ENCODE data around the gene SRL.

SRL gene

GRCh38 chr16:4241258-4241927, 487 bp downstream of the SRL start:
- TF ChIP-seq SNAI2 (CRISPR knock-in tag; IDR thresholded peaks at IDR 0.05) (no peak), POU6F1 (CRISPR knock-in tag; IDR thresholded peaks at IDR 0.05; ENCODE audit: borderline replicate concordance, low read depth) (no peak)
- no peak for ATAC-seq

- ATAC-seq = no peak
- TF ChIP-seq OSR1 (CRISPR knock-in tag; IDR thresholded peaks at IDR 0.05) = no peak
- TF ChIP-seq ZC3H10 (CRISPR knock-in tag; IDR thresholded peaks at IDR 0.05) = no peak
- no peak for TF ChIP-seq CREB5 (CRISPR knock-in tag; IDR thresholded peaks at IDR 0.05; ENCODE audit: low read depth)
- no peak for TF ChIP-seq ISL1 (CRISPR knock-in tag; IDR thresholded peaks at IDR 0.05)
- TF ChIP-seq ARNTL (CRISPR knock-in tag; IDR thresholded peaks at IDR 0.05; ENCODE audit: borderline replicate concordance, low read depth) = no peak
- no peak for TF ChIP-seq PPARA (CRISPR knock-in tag; IDR thresholded peaks at IDR 0.05; ENCODE audit: borderline replicate concordance)
- no peak for TF ChIP-seq RARB (CRISPR knock-in tag; IDR thresholded peaks at IDR 0.05)
- no peak for TF ChIP-seq CSRNP3 (CRISPR knock-in tag; IDR thresholded peaks at IDR 0.05)
- no peak for TF ChIP-seq ZFP3 (CRISPR knock-in tag; IDR thresholded peaks at IDR 0.05)
- TF ChIP-seq ZFP30 (CRISPR knock-in tag; IDR thresholded peaks at IDR 0.05) = no peak
- TF ChIP-seq ZNF565 (CRISPR knock-in tag; conservative IDR thresholded peaks at IDR 0.05; ENCODE audit: low read depth) = no peak
- TF ChIP-seq ZNF70 (CRISPR knock-in tag; IDR thresholded peaks at IDR 0.05) = no peak
Measured at GRCh38 chr16:4240624-4241023, 1.3 kb downstream of the SRL start.

GRCh38 chr16:4239682-4240175, 2.2 kb downstream of the SRL start:
- no peak for ATAC-seq
- TF ChIP-seq TSHZ2 (CRISPR knock-in tag; IDR thresholded peaks at IDR 0.05) = no peak
- no peak for TF ChIP-seq ESRRG (CRISPR knock-in tag; IDR thresholded peaks at IDR 0.05)
- TF ChIP-seq ARNTL (CRISPR knock-in tag; IDR thresholded peaks at IDR 0.05; ENCODE audit: borderline replicate concordance, low read depth) = no peak
- TF ChIP-seq ISL1 (CRISPR knock-in tag; IDR thresholded peaks at IDR 0.05) = no peak
- TF ChIP-seq GLIS3 (CRISPR knock-in tag; IDR thresholded peaks at IDR 0.05) = no peak
- TF ChIP-seq PPARA (CRISPR knock-in tag; IDR thresholded peaks at IDR 0.05; ENCODE audit: borderline replicate concordance) = no peak
- TF ChIP-seq ZFP30 (CRISPR knock-in tag; IDR thresholded peaks at IDR 0.05) = no peak
- no peak for TF ChIP-seq BACH2 (CRISPR knock-in tag; IDR thresholded peaks at IDR 0.05; ENCODE audit: borderline replicate concordance)
- no peak for TF ChIP-seq POU6F1 (CRISPR knock-in tag; IDR thresholded peaks at IDR 0.05; ENCODE audit: borderline replicate concordance, low read depth)
- TF ChIP-seq SNAI2 (CRISPR knock-in tag; IDR thresholded peaks at IDR 0.05) = no peak
- TF ChIP-seq PATZ1 (CRISPR knock-in tag; IDR thresholded peaks at IDR 0.05; ENCODE audit: borderline replicate concordance) = no peak
- TF ChIP-seq ZNF565 (CRISPR knock-in tag; conservative IDR thresholded peaks at IDR 0.05; ENCODE audit: low read depth) = no peak
- no peak for TF ChIP-seq TOX (CRISPR knock-in tag; IDR thresholded peaks at IDR 0.05; ENCODE audit: borderline replicate concordance)
- no peak for TF ChIP-seq ZC3H10 (CRISPR knock-in tag; IDR thresholded peaks at IDR 0.05)
- TF ChIP-seq ZFP3 (CRISPR knock-in tag; IDR thresholded peaks at IDR 0.05) = no peak
- TF ChIP-seq CSDC2 (CRISPR knock-in tag; IDR thresholded peaks at IDR 0.05) = no peak
- no peak for TF ChIP-seq ZNF8 (CRISPR knock-in tag; IDR thresholded peaks at IDR 0.05)
- no peak for TF ChIP-seq OSR1 (CRISPR knock-in tag; IDR thresholded peaks at IDR 0.05)
- TF ChIP-seq CREB5 (CRISPR knock-in tag; IDR thresholded peaks at IDR 0.05; ENCODE audit: low read depth) = no peak

All from SK-N-SH treated with all-trans-retinoic acid at 6 μM for 48 hours (cell line).